WTC11 (cell line): ENCODE data around the gene SGPL1.

Experiments used
- CBFB ChIP-seq: sonication (generic); formaldehyde crosslinking; IDR thresholded peaks from 2 replicates; pipeline ENCODE4 v1.8.1; 2022; ENCODE audit warnings: mild to moderate bottlenecking, low read depth, missing genetic modification reagents
- CTCF ChIP-seq: fragments of 200-600 bp; IDR thresholded peaks from 2 replicates; pipeline ENCODE4 v1.8.0; 2022; ENCODE audit warnings: antibody characterized with exemption
- E2F4 ChIP-seq: sonication (generic); formaldehyde crosslinking; IDR thresholded peaks from 2 replicates; pipeline ENCODE4 v1.8.1; 2022; ENCODE audit warnings: low read depth, mild to moderate bottlenecking, moderate library complexity, missing genetic modification reagents, borderline replicate concordance
- ESRRA ChIP-seq: sonication (generic); formaldehyde crosslinking; IDR thresholded peaks from 2 replicates; pipeline ENCODE4 v1.8.1; 2022; ENCODE audit warnings: mild to moderate bottlenecking, missing genetic modification reagents, borderline replicate concordance
- FOXJ3 ChIP-seq: sonication (generic); formaldehyde crosslinking; IDR thresholded peaks from 2 replicates; pipeline ENCODE4 v1.9.0; 2021; ENCODE audit warnings: missing genetic modification reagents, mild to moderate bottlenecking, borderline replicate concordance
- HMGXB4 ChIP-seq: sonication (generic); formaldehyde crosslinking; IDR thresholded peaks from 2 replicates; pipeline ENCODE4 v1.8.1; 2023; ENCODE audit warnings: mild to moderate bottlenecking, moderate library complexity, missing genetic modification reagents
- SMAD4 ChIP-seq: sonication (generic); formaldehyde crosslinking; IDR thresholded peaks from 2 replicates; pipeline ENCODE4 v1.8.0; 2022; ENCODE audit warnings: mild to moderate bottlenecking, missing genetic modification reagents
- ZBTB43 ChIP-seq: sonication (generic); formaldehyde crosslinking; IDR thresholded peaks from 2 replicates; pipeline ENCODE4 v1.8.1; 2023; ENCODE audit warnings: mild to moderate bottlenecking, missing genetic modification reagents

- TF ChIP-seq CTCF: no peak
- no peak for TF ChIP-seq ZBTB43 (CRISPR knock-in tag)
- no peak for TF ChIP-seq CBFB (CRISPR knock-in tag)
- no peak for TF ChIP-seq E2F4 (CRISPR knock-in tag)
- TF ChIP-seq FOXJ3: no peak
- no peak for TF ChIP-seq HMGXB4 (CRISPR knock-in tag)
- TF ChIP-seq ESRRA (CRISPR knock-in tag): no peak
- no peak for TF ChIP-seq SMAD4 (CRISPR knock-in tag)
Measured at GRCh38 chr10:70853457-70853856, 37.7 kb downstream of the SGPL1 start.
